Osteoblast (primary cell): ENCODE results near the gene RIOK3. TPM values are rescaled to one million over a fixed set of nuclear protein-coding genes. Genes with fewer than 3 reads are reported as not detected.

Experiments used
- DNase-seq: peaks from one replicate; pipeline ENCODE4 v3.0.0; 2011; ENCODE audit warnings: low spot score, mixed read lengths; ENCODE audit not compliant: insufficient read length; ENCODE audit errors: missing footprints
- H2AFZ ChIP-seq: 2 replicates; pipeline ENCODE4 v1.6.0; 2011; ENCODE audit warnings: mild to moderate bottlenecking, low read length
- H3K27ac ChIP-seq: 2 replicates; pipeline ENCODE4 v1.5.1; 2011; ENCODE audit warnings: mild to moderate bottlenecking, low read depth, low read length, moderate library complexity
- H3K27me3 ChIP-seq: 2 replicates; pipeline ENCODE4 v1.6.0; 2012; ENCODE audit warnings: mild to moderate bottlenecking, control low read depth, inconsistent platforms, low read length, moderate library complexity; ENCODE audit not compliant: insufficient read depth
- H3K36me3 ChIP-seq: 2 replicates; pipeline ENCODE4 v1.5.1; 2011; ENCODE audit warnings: mild to moderate bottlenecking, low read length, control low read depth, moderate library complexity; ENCODE audit not compliant: insufficient read depth
- H3K4me1 ChIP-seq: 2 replicates; pipeline ENCODE4 v1.5.1; 2011; ENCODE audit warnings: mild to moderate bottlenecking, low read length, control low read depth, moderate library complexity; ENCODE audit not compliant: insufficient read depth
- H3K4me2 ChIP-seq: 2 replicates; pipeline ENCODE4 v1.6.0; 2011; ENCODE audit warnings: mild to moderate bottlenecking, low read length; ENCODE audit not compliant: insufficient read depth
- H3K4me3 ChIP-seq: fragments of 200-600 bp; sonication (generic); 3 replicates; pipeline ENCODE4 v1.5.1; 2012; ENCODE audit warnings: mild to moderate bottlenecking, low read length, inconsistent platforms; ENCODE audit not compliant: insufficient read depth
- H3K79me2 ChIP-seq: 2 replicates; pipeline ENCODE4 v1.6.0; 2012; ENCODE audit warnings: mild to moderate bottlenecking, low read length, control low read depth, inconsistent platforms; ENCODE audit not compliant: insufficient read depth
- H3K9me3 ChIP-seq: 2 replicates; pipeline ENCODE4 v1.5.1; 2011; ENCODE audit warnings: low read depth, low read length, control low read depth
- H4K20me1 ChIP-seq: 2 replicates; pipeline ENCODE4 v1.6.0; 2012; ENCODE audit warnings: mild to moderate bottlenecking, low read length, control low read depth; ENCODE audit not compliant: insufficient read depth
- total RNA-seq: library from RNA; depleted of rRNA; stranded (reverse); fragments of >200 nt; gene quantifications from 2 replicates; pipeline ENCODE4 v1.2.3, GENCODE V29; 2012
- TF ChIP-seq, protein P1 (sequence below): IDR thresholded peaks from 2 replicates; pipeline ENCODE4 v1.5.1; 2011; ENCODE audit warnings: mild to moderate bottlenecking, low read depth, low read length, moderate library complexity; ENCODE audit errors: extremely low read depth

RIOK3 gene
- total RNA-seq, 1 donor: 110 TPM

GRCh38 chr18:23406271-23406787 is 46.8 kb upstream of the RIOK3 start:
- peak; percentile 69 for DNase-seq
- H2AFZ ChIP-seq: no peak overlapping the region
- TF ChIP-seq, protein P1, sequence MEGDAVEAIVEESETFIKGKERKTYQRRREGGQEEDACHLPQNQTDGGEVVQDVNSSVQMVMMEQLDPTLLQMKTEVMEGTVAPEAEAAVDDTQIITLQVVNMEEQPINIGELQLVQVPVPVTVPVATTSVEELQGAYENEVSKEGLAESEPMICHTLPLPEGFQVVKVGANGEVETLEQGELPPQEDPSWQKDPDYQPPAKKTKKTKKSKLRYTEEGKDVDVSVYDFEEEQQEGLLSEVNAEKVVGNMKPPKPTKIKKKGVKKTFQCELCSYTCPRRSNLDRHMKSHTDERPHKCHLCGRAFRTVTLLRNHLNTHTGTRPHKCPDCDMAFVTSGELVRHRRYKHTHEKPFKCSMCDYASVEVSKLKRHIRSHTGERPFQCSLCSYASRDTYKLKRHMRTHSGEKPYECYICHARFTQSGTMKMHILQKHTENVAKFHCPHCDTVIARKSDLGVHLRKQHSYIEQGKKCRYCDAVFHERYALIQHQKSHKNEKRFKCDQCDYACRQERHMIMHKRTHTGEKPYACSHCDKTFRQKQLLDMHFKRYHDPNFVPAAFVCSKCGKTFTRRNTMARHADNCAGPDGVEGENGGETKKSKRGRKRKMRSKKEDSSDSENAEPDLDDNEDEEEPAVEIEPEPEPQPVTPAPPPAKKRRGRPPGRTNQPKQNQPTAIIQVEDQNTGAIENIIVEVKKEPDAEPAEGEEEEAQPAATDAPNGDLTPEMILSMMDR: no peak
- H3K4me3 ChIP-seq: no peak overlapping the region
- no peak overlapping the region for H3K4me2 ChIP-seq
- peaks cover 16% of the 10 kb centered on the region for H3K4me1 ChIP-seq
- no peaks in the 10 kb centered on the region for H4K20me1 ChIP-seq
- no peaks in the 10 kb centered on the region for H3K36me3 ChIP-seq
- H3K9me3 ChIP-seq: no peaks in the 10 kb centered on the region
- no peak overlapping the region for H3K27ac ChIP-seq
- H3K27me3 ChIP-seq: no peaks in the 10 kb centered on the region
- H3K79me2 ChIP-seq: no peaks in the 10 kb centered on the region

DNA sequence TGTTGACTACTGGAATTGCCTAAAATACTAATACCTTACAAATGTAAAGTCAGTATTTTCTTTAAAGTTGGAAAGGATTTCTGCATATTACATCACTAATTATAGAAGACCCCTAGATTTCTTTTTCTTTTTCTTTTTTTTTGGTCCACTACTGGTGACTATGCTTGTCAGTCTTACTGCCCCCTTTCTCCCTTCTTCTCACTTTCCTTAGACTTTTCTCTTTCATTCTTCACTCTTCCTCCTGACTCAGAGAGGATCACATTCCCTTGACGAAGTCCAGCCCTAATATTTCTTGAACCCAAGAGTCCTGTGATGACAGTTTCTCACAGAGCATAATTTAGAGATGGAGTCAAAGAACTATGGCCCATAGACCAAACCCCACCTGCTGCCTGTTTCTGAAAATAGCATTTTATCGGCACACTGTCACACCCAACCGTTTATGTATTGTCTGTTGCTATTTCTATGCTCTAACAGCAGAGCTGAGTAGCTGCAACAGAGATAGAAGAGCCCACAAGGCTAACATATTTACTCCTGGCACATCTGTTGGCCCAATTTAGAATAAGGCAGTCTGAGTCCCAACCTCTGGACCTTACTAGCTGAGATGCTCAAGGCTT is 40.6 kb upstream of the RIOK3 start:
- Histone ChIP-seq H3K4me2 (no peak overlapping the region), H4K20me1 (no peaks in the 10 kb centered on the region), H3K79me2 (no peaks in the 10 kb centered on the region), H3K27me3 (no peaks in the 10 kb centered on the region), H3K4me1 (no peaks in the 10 kb centered on the region), H3K9me3 (no peaks in the 10 kb centered on the region), H3K4me3 (no peak overlapping the region), H3K36me3 (no peaks in the 10 kb centered on the region), H3K27ac (no peak overlapping the region), H2AFZ (no peak overlapping the region)
- no peak for DNase-seq
- TF ChIP-seq, protein P1: no peak

GRCh38 chr18:23415515-23415914 is 37.6 kb upstream of the RIOK3 start:
- no peak overlapping the region for H3K4me3 ChIP-seq
- H3K4me2 ChIP-seq: no peak overlapping the region
- H3K4me1 ChIP-seq: no peaks in the 10 kb centered on the region
- H3K79me2 ChIP-seq: no peaks in the 10 kb centered on the region
- H3K27me3 ChIP-seq: no peaks in the 10 kb centered on the region
- no peaks in the 10 kb centered on the region for H3K9me3 ChIP-seq
- DNase-seq: no peak
- H4K20me1 ChIP-seq: no peaks in the 10 kb centered on the region
- H3K36me3 ChIP-seq: no peaks in the 10 kb centered on the region
- H2AFZ ChIP-seq: no peak overlapping the region
- no peak overlapping the region for H3K27ac ChIP-seq
- TF ChIP-seq, protein P1: no peak

GRCh38 chr18:23416298-23416697 is 36.8 kb upstream of the RIOK3 start:
- H3K36me3 ChIP-seq: no peaks in the 10 kb centered on the region
- no peak for DNase-seq
- no peaks in the 10 kb centered on the region for H3K4me1 ChIP-seq
- H2AFZ ChIP-seq: no peak overlapping the region
- H3K9me3 ChIP-seq: no peaks in the 10 kb centered on the region
- no peaks in the 10 kb centered on the region for H4K20me1 ChIP-seq
- no peaks in the 10 kb centered on the region for H3K27me3 ChIP-seq
- no peak overlapping the region for H3K27ac ChIP-seq
- H3K79me2 ChIP-seq: no peaks in the 10 kb centered on the region
- no peak overlapping the region for H3K4me3 ChIP-seq
- no peak overlapping the region for H3K4me2 ChIP-seq
- TF ChIP-seq, protein P1: no peak
